Kidney capillary endothelial cell (primary cell): ENCODE measurements around the gene ZNF669.
A peak's percentile ranks its signal among the peaks of the same experiment; 100 is the strongest.

Experiments
- DNase-seq: peaks from one replicate; pipeline ENCODE4 v3.0.0-alpha.2; 2018; ENCODE audit warnings: low spot score

The ZNF669 gene

GRCh38 chr1:247064304-247064703, 39.9 kb downstream of the ZNF669 start:
- no peak for DNase-seq

- no peak for DNase-seq
These were observed 43.4 kb downstream of the ZNF669 start for GRCh38 chr1:247060771-247061170.

DNA sequence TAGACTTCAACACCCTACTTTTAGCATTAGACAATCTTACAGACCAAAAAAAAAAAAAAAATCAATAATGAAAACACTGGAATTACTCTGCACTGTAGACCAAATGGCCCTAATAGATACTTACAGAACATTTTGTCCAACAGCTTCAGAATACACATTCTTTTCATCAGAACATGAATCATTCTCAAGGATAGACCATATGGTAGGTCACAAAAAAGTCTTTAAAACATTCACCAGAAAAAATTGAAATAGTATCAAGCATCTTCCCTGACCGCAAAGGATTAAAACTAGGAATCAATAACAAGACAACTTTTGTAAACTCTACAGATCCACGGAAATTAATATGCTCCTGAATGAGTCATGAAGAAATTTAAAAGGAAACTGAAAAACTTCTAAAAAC, 48.1 kb downstream of the ZNF669 start:
- DNase-seq, result no peak

DNA sequence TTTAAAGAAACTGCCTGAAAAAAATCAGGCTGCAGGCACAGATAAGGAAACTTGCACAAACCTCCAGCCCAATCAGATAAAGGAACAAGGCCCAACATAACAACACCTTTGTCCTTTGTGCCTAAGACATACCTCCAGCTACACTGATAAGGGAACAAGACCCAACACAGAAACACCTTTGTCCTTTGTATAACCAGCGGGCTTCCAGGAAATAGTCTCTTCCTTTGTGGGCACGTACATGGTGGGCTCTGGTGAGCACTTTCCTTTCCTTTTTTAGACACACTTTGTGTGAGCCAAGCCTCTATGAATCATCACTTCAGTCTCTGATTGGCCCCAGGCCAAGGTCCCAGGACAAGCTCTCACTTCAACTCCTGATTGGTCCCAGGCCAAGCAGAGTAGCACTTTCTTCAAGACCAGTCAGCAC, 49.2 kb downstream of the ZNF669 start:
- DNase-seq, result peak; percentile 65
